ENCODE measurements around the gene CCR5AS.
"Not testable (repeated sequence)": the region's sequence is repeated elsewhere in the genome, so short reads cannot be mapped to it uniquely, and the experiment has no call there.

GRCh38 chr3:46391526-46391925 lies 15.3 kb downstream of the CCR5AS start:
- TF ChIP-seq CTCF, POLR2A (IDR thresholded peaks at IDR 0.05): not testable (repeated sequence)

All from uterus (tissue), 2 donors.